ENCODE results near the gene NUP50. TPM values are rescaled to one million over a fixed set of nuclear protein-coding genes. Genes with fewer than 3 reads are reported as not detected.
A peak's percentile ranks its signal among the peaks of the same experiment; 100 is the strongest.

The NUP50 gene
- total RNA-seq, 1 donor from 2014 or later: 19.8 TPM

DNA sequence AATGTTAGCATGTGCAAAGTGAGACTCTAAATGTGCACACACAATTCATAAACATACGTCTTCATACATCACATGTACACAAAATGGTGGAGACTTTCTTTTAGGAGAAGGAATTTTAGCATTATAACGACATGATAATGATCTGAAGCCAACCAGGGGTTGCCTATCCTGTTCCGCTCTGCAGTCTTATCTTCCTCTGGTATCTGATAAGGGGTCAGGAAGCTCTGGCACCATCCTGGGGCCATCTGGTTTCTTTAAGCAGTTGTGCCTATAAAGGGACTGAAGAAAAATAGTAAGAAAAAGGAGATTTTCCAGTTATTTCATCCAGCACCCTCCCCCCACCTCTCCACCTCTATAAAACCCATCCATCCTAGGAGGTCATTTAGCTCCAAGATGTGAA, 5.8 kb upstream of the NUP50 start:
- H3K36me3 ChIP-seq (ENCODE audit: control insufficient read depth in 3 of 3, insufficient read depth in 3 of 3, low read length in 3 of 3): peaks cover 4 to 13% (median 7%) of the 10 kb centered on the region in 3 donors
- no peak overlapping the region for H3K4me3 ChIP-seq (ENCODE audit: low read length in 3 of 3)
- peaks cover 9 to 19% (median 11%) of the 10 kb centered on the region in 3 donors for H3K4me1 ChIP-seq (ENCODE audit: control insufficient read depth in 3 of 3, insufficient read depth in 3 of 3, low read length in 3 of 3)
- H3K9ac ChIP-seq (ENCODE audit: low read depth in 1 of 3, low read length in 3 of 3): no peak overlapping the region
- H3K27me3 ChIP-seq (ENCODE audit: control insufficient read depth in 3 of 3, insufficient read depth in 3 of 3, low read length in 3 of 3): no peaks in the 10 kb centered on the region
- H3K9me3 ChIP-seq (ENCODE audit: control insufficient read depth in 3 of 3, low read length in 3 of 3): no peaks in the 10 kb centered on the region
- no peak overlapping the region for H3K27ac ChIP-seq (ENCODE audit: low read depth, low read length)

DNA sequence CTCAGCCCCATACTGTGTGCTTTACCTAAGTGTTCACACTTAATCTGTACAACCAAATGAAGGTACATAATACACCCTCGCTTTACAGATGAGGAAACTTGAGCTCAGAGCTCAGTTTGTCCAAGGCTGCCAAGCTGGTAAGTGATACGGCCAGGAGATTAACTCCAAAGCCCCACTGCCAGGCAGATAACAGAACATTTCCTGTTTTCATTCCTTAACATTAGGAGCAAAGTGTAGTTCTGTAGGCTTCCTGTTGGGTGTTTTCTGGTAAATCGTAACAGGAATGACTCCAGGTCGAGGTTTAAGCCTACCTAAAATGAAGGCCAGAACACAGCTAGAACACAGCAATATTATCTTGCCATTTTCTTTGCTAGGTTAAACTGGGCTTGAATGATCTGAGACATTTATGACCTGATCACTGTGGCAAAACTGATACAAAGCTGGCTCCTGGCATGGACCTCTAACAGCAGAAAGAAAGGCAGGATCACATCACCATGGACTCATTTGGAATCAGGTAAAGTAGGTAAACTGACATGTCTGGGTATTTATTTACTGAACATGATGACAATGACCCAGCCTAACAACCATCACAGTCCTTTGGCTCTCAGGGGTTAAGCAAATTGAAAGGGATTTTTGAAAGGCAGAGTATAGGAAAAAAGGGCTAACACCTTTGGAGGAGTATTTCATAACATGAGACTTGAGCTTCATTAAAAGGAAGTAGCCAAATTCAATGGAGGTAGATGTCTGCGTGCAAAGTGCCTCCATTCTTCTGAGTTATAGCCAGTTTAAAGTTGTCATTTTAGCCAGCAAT, 3.9 kb upstream of the NUP50 start:
- Histone ChIP-seq H3K4me1 (ENCODE audit: control insufficient read depth in 3 of 3, insufficient read depth in 3 of 3, low read length in 3 of 3) (peaks cover 12 to 29% (median 17%) of the 10 kb centered on the region in 3 donors), H3K27ac (ENCODE audit: low read depth, low read length) (peak overlapping the region; percentile 26)

DNA sequence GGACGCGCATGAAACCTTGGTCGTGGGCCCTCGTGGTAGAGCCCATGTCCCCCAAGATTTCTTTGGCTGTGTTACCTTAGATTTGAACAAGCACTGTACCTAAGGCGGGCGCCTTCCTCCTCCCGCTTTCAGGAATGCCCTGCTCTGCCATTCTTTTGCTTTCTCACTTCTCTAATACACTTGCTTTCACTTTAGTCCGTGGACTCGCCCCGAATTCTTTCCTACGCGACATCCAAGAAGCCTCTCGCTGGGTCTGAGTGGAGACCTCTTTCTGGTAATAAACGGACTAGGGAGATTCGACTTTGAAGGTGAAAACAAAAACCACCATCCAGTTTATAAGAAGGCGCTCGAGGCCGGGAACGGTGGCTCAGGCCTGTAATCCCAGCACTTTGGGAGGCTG, 1.2 kb upstream of the NUP50 start:
- Histone ChIP-seq H3K36me3 (ENCODE audit: control insufficient read depth in 3 of 3, insufficient read depth in 3 of 3, low read length in 3 of 3) (peaks cover 2 to 5% (median 3%) of the 10 kb centered on the region in 3 donors), H3K27me3 (ENCODE audit: control insufficient read depth in 3 of 3, insufficient read depth in 3 of 3, low read length in 3 of 3) (no peaks in the 10 kb centered on the region), H3K9me3 (ENCODE audit: control insufficient read depth in 3 of 3, low read length in 3 of 3) (no peaks in the 10 kb centered on the region), H3K27ac (ENCODE audit: low read depth, low read length) (no peak overlapping the region), H3K9ac (ENCODE audit: low read depth in 1 of 3, low read length in 3 of 3) (peak overlapping the region in 2 of 3 donors; percentile 86 to 93), H3K4me3 (ENCODE audit: low read length in 3 of 3) (peak overlapping the region in 1 of 3 donors; percentile 89), H3K4me1 (ENCODE audit: control insufficient read depth in 3 of 3, insufficient read depth in 3 of 3, low read length in 3 of 3) (peaks cover 20 to 39% (median 24%) of the 10 kb centered on the region in 3 donors)

More for the DNA sequence above, 3.9 kb upstream of the NUP50 start:
- no peaks in the 10 kb centered on the region for H3K27me3 ChIP-seq (ENCODE audit: control insufficient read depth in 3 of 3, insufficient read depth in 3 of 3, low read length in 3 of 3)
- no peak overlapping the region for H3K4me3 ChIP-seq (ENCODE audit: low read length in 3 of 3)
- peaks cover 4 to 13% (median 7%) of the 10 kb centered on the region in 3 donors for H3K36me3 ChIP-seq (ENCODE audit: control insufficient read depth in 3 of 3, insufficient read depth in 3 of 3, low read length in 3 of 3)
- H3K9me3 ChIP-seq (ENCODE audit: control insufficient read depth in 3 of 3, low read length in 3 of 3): no peaks in the 10 kb centered on the region
- H3K9ac ChIP-seq (ENCODE audit: low read depth in 1 of 3, low read length in 3 of 3): no peak overlapping the region

DNA sequence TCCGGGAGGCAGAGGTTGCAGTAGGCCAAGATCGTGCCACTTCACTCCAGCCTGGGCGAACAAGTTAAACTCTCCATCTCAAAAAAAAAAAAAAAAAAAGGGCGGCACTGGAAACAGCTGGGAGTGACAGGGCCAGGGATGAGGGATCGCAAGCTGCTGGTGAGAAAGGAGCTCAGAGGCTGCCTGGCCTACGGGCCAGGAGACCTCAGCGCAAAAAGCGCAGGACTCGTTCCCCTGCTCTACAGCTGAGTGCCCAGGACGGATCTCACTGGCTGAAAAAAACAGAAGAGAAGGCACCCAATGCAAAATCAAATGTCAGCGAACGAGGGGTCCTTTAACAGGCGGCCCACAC, 650 bp upstream of the NUP50 start:
- Histone ChIP-seq H3K36me3 (ENCODE audit: control insufficient read depth in 3 of 3, insufficient read depth in 3 of 3, low read length in 3 of 3) (peaks cover 0 to under 1% (median 0%) of the 10 kb centered on the region in 3 donors), H3K4me3 (ENCODE audit: low read length in 3 of 3) (peak overlapping the region; percentile 71 to 89 (median 87)), H3K27ac (ENCODE audit: low read depth, low read length) (peak overlapping the region; percentile 87), H3K9me3 (ENCODE audit: control insufficient read depth in 3 of 3, low read length in 3 of 3) (no peaks in the 10 kb centered on the region), H3K27me3 (ENCODE audit: control insufficient read depth in 3 of 3, insufficient read depth in 3 of 3, low read length in 3 of 3) (no peaks in the 10 kb centered on the region), H3K4me1 (ENCODE audit: control insufficient read depth in 3 of 3, insufficient read depth in 3 of 3, low read length in 3 of 3) (peaks cover 20 to 39% (median 24%) of the 10 kb centered on the region in 3 donors), H3K9ac (ENCODE audit: low read depth in 1 of 3, low read length in 3 of 3) (peak overlapping the region; percentile 85 to 93 (median 86))

DNA sequence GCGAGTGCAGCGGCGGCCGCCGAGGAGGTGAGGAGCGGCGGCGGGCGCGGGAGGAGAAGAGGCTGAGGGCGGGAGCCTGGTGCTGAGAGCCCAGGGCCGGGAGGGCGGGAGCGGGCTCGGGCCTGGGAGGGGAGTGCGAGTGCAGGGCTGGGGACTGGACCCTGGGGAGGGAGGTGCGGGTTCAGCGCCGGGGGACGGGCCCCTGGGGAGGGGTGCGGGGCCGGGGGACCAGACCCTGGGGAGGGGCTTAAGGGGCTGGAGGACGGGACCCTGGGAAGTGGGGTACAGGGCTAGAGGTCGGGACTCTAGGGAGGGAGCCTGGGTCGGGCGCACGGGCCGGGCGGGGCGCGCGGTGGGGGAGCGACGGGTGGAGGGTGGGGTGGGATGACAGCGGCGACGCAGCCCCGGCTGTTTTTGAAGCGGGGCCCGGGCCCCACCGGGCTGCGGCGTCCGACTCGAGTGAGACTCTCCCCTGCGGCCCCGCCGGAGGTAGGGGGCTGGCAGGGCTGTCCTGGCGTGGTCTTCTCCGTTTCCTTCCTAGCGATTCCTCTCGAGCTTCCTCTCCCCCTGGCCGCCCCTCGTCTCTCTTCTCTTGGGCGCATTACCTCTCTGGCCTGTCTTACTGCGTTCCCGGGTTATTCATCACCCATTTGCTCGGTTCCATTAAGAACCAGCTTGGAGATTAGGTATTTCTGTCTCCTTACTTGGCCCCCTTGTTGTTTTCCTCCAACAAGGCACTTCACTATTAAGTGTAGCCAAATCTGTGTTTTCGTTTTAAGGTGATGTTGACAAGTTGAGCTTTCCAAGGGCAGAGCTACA, 754 bp downstream of the NUP50 start:
- Histone ChIP-seq H3K4me1 (ENCODE audit: control insufficient read depth in 3 of 3, insufficient read depth in 3 of 3, low read length in 3 of 3) (peaks cover 20 to 36% (median 24%) of the 10 kb centered on the region in 3 donors), H3K9me3 (ENCODE audit: control insufficient read depth in 3 of 3, low read length in 3 of 3) (no peaks in the 10 kb centered on the region), H3K36me3 (ENCODE audit: control insufficient read depth in 3 of 3, insufficient read depth in 3 of 3, low read length in 3 of 3) (peaks cover 6 to 9% (median 7%) of the 10 kb centered on the region in 3 donors)

DNA sequence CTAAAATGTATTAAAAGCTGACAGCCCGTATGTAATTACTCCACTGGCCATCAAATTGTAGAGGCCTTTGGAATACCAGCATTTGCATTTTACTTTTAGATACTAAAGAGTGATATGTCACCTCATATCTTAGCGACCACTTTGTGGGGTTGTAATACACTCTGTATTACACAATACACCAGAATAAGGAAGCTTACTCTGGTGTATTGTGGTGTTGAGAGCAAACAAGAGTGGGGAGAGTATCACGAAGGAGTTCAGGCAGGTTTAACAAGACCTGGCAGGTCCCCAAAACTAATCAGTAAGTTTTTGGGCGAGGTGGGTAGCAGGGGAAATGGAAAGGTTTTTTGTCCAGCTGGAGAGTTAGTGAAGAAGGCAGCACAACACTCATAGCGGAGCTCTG, 3.2 kb downstream of the NUP50 start:
- no peak overlapping the region for H3K9ac ChIP-seq (ENCODE audit: low read depth in 1 of 3, low read length in 3 of 3)
- H3K4me3 ChIP-seq (ENCODE audit: low read length in 3 of 3): no peak overlapping the region
- peaks cover 15 to 27% (median 19%) of the 10 kb centered on the region in 3 donors for H3K4me1 ChIP-seq (ENCODE audit: control insufficient read depth in 3 of 3, insufficient read depth in 3 of 3, low read length in 3 of 3)
- H3K36me3 ChIP-seq (ENCODE audit: control insufficient read depth in 3 of 3, insufficient read depth in 3 of 3, low read length in 3 of 3): peaks cover 28 to 33% (median 28%) of the 10 kb centered on the region in 3 donors
- no peaks in the 10 kb centered on the region for H3K9me3 ChIP-seq (ENCODE audit: control insufficient read depth in 3 of 3, low read length in 3 of 3)
- no peaks in the 10 kb centered on the region for H3K27me3 ChIP-seq (ENCODE audit: control insufficient read depth in 3 of 3, insufficient read depth in 3 of 3, low read length in 3 of 3)
- H3K27ac ChIP-seq (ENCODE audit: low read depth, low read length): no peak overlapping the region

More for the DNA sequence above, 754 bp downstream of the NUP50 start:
- peak overlapping the region; percentile 65 to 82 (median 77) for H3K9ac ChIP-seq (ENCODE audit: low read depth in 1 of 3, low read length in 3 of 3)
- H3K27ac ChIP-seq (ENCODE audit: low read depth, low read length): peak overlapping the region; percentile 34
- no peaks in the 10 kb centered on the region for H3K27me3 ChIP-seq (ENCODE audit: control insufficient read depth in 3 of 3, insufficient read depth in 3 of 3, low read length in 3 of 3)
- peak overlapping the region; percentile 78 to 89 (median 87) for H3K4me3 ChIP-seq (ENCODE audit: low read length in 3 of 3)

DNA sequence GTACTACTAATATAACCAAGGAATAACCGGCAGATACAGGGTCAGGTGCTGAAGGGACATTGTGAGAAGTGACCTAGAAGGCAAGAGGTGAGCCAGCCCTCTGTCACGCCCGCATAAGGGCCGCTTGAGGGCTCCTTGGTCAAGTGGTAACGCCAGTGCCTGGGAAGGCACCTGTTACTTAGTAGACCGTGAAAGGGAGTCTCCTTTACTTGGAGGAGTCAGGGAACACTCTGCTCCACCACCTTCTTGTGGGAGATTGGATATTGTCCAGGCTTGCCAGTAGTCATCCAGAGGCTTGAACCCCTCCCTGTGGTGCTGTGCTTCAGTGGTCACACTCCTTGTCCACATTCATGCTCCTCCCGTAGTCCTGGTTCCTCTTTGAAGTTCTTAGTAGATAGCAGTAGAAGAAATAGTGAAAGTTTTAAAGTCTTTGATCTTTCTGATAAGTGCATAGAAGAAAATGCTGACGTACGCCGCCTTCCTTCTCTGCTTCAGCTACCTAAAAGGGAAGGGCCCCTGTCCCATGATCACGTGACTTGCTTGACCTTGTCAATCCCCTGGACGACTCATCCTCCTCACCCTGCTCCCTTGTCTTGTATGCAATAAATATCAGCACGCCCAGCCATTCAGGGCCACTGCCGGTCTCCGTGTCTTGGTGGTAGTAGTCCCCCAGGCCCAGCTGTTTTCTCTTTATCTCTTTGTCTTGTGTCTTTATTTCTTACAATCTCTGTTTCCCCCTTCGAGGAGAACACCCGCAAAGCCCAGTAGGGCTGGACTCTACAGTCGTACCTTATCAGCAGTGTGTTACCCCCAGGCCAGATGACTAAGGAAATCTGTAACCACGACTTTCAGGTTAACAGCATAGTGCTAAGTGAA, 6.1 kb downstream of the NUP50 start:
- Histone ChIP-seq H3K9me3 (ENCODE audit: control insufficient read depth in 3 of 3, low read length in 3 of 3) (no peaks in the 10 kb centered on the region), H3K36me3 (ENCODE audit: control insufficient read depth in 3 of 3, insufficient read depth in 3 of 3, low read length in 3 of 3) (peaks cover 40 to 52% (median 50%) of the 10 kb centered on the region in 3 donors), H3K4me1 (ENCODE audit: control insufficient read depth in 3 of 3, insufficient read depth in 3 of 3, low read length in 3 of 3) (peaks cover 3 to 13% (median 10%) of the 10 kb centered on the region in 3 donors), H3K27ac (ENCODE audit: low read depth, low read length) (no peak overlapping the region), H3K4me3 (ENCODE audit: low read length in 3 of 3) (no peak overlapping the region), H3K27me3 (ENCODE audit: control insufficient read depth in 3 of 3, insufficient read depth in 3 of 3, low read length in 3 of 3) (no peaks in the 10 kb centered on the region), H3K9ac (ENCODE audit: low read depth in 1 of 3, low read length in 3 of 3) (no peak overlapping the region)

DNA sequence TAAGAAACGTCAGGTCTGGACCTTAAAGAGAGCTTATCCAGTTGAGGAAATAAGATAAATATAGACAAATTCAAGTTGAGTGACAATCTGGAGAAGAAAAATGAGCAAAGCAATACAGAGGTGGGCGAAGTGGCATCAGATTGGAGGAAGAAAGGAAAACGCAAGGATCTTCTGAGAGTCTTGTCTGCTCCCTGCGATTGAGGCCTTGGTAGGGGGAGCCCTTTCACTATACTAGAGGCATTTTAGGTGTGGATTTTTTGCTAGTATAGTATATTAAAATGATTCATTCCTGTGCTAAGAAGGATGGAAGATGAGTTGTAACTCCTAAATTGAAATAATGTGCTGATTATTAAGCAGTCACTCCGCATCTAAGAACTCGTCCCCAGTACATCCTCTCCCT, 8.1 kb downstream of the NUP50 start:
- no peaks in the 10 kb centered on the region for H3K9me3 ChIP-seq (ENCODE audit: control insufficient read depth in 3 of 3, low read length in 3 of 3)
- H3K9ac ChIP-seq (ENCODE audit: low read depth in 1 of 3, low read length in 3 of 3): no peak overlapping the region
- H3K27ac ChIP-seq (ENCODE audit: low read depth, low read length): no peak overlapping the region
- H3K4me1 ChIP-seq (ENCODE audit: control insufficient read depth in 3 of 3, insufficient read depth in 3 of 3, low read length in 3 of 3): peaks cover 0 to 4% (median 3%) of the 10 kb centered on the region in 3 donors
- H3K27me3 ChIP-seq (ENCODE audit: control insufficient read depth in 3 of 3, insufficient read depth in 3 of 3, low read length in 3 of 3): no peaks in the 10 kb centered on the region
- H3K4me3 ChIP-seq (ENCODE audit: low read length in 3 of 3): no peak overlapping the region
- peaks cover 47 to 62% (median 50%) of the 10 kb centered on the region in 3 donors for H3K36me3 ChIP-seq (ENCODE audit: control insufficient read depth in 3 of 3, insufficient read depth in 3 of 3, low read length in 3 of 3)

DNA sequence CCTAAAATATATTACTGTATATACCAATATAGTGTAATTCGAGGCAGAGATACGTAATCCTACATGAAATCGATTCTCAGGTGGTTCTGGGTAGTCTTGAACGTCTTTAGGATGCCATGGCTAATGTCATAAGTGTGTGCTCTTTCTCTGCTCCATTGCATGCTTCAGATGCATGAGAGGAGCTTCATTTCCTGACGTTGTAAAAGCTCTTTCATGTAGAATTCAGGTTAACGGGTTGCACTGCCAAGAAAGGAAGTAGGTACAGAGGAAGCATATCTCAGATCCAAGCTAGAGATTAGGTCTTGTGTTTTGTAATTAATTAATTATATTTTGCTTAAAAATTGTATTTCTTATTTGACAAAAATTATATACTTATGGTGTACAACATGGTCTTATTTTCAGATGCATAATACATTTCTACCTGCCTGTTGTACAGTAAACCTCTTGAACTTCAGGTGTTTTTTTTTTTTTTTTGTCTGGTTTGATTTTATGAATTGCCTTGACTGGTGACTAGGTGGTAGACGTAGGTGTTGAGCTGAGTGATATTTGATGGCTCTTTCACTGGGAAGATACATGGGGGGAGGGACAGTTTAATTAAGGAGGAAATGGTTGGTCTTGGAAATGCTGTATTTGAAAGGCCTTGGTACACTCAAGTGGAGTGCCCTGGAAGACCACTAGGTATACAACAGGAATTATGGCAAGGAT, 9.3 kb downstream of the NUP50 start:
- H3K4me3 ChIP-seq (ENCODE audit: low read length in 3 of 3): no peak overlapping the region
- H3K9me3 ChIP-seq (ENCODE audit: control insufficient read depth in 3 of 3, low read length in 3 of 3): no peaks in the 10 kb centered on the region
- peaks cover 55 to 68% (median 59%) of the 10 kb centered on the region in 3 donors for H3K36me3 ChIP-seq (ENCODE audit: control insufficient read depth in 3 of 3, insufficient read depth in 3 of 3, low read length in 3 of 3)
- no peak overlapping the region for H3K27ac ChIP-seq (ENCODE audit: low read depth, low read length)
- no peaks in the 10 kb centered on the region for H3K4me1 ChIP-seq (ENCODE audit: control insufficient read depth in 3 of 3, insufficient read depth in 3 of 3, low read length in 3 of 3)
- H3K27me3 ChIP-seq (ENCODE audit: control insufficient read depth in 3 of 3, insufficient read depth in 3 of 3, low read length in 3 of 3): no peaks in the 10 kb centered on the region
- no peak overlapping the region for H3K9ac ChIP-seq (ENCODE audit: low read depth in 1 of 3, low read length in 3 of 3)

All from skeletal muscle tissue (tissue), 4 donors.